Measurements from ENCODE around the gene CLMN.
"Not testable (repeated sequence)": the region's sequence is repeated elsewhere in the genome, so short reads cannot be mapped to it uniquely, and the experiment has no call there.

The CLMN gene

GRCh38 chr14:95215094-95215725 is 104.5 kb downstream of the CLMN start:
- no peak for DNase-seq

- DNase-seq: no peak
These were observed 105.9 kb downstream of the CLMN start for GRCh38 chr14:95213774-95214173.

- no peak for DNase-seq
These were observed 107.8 kb downstream of the CLMN start for GRCh38 chr14:95211721-95212504.

- no peak for DNase-seq
These were observed 109.0 kb downstream of the CLMN start for GRCh38 chr14:95210699-95211098.

- no peak for DNase-seq
These were observed 111.1 kb downstream of the CLMN start for GRCh38 chr14:95208598-95208997.

GRCh38 chr14:95207475-95208233 is 112.1 kb downstream of the CLMN start:
- no peak for DNase-seq

- DNase-seq: no peak
These were observed 113.2 kb downstream of the CLMN start for GRCh38 chr14:95206534-95206933.

- no peak for DNase-seq
These were observed 115.0 kb downstream of the CLMN start for GRCh38 chr14:95204705-95205104.

GRCh38 chr14:95201745-95202144 is 118.0 kb downstream of the CLMN start:
- not testable (repeated sequence) for DNase-seq

GRCh38 chr14:95200404-95200803 is 119.3 kb downstream of the CLMN start:
- DNase-seq: no peak

GRCh38 chr14:95199298-95199983 is 120.3 kb downstream of the CLMN start:
- no peak for DNase-seq

- no peak for DNase-seq
These were observed 121.4 kb downstream of the CLMN start for GRCh38 chr14:95198320-95198719.

- no peak for DNase-seq
These were observed 122.2 kb downstream of the CLMN start for GRCh38 chr14:95197551-95197950.

GRCh38 chr14:95196826-95197545 is 122.7 kb downstream of the CLMN start:
- DNase-seq: no peak

- DNase-seq: peak; percentile 42
These were observed 123.4 kb downstream of the CLMN start for GRCh38 chr14:95196268-95196667.

- DNase-seq: no peak
These were observed 124.7 kb downstream of the CLMN start for GRCh38 chr14:95195031-95195430.

GRCh38 chr14:95193081-95193480 is 126.6 kb downstream of the CLMN start:
- DNase-seq: no peak

- no peak for DNase-seq
These were observed 127.4 kb downstream of the CLMN start for GRCh38 chr14:95192311-95192710.

GRCh38 chr14:95191445-95192199 is 128.1 kb downstream of the CLMN start:
- no peak for DNase-seq

- no peak for DNase-seq
These were observed 128.9 kb downstream of the CLMN start for GRCh38 chr14:95190857-95191256.

- DNase-seq: no peak
These were observed 129.3 kb downstream of the CLMN start for GRCh38 chr14:95190346-95190840.

All from 8988T (cell line).